HCT116 (cell line): Measurements from ENCODE around the gene LTBR.

ENCODE experiments used
- ATF3 ChIP-seq: IDR thresholded peaks from 2 replicates; pipeline ENCODE4 v1.6.1; 2012
- CTCF ChIP-seq, 3 experiments: fragments of 200-600 bp in 1 of 3; sonication (generic) in 1 of 3; IDR thresholded peaks in 2 of 3; conservative IDR thresholded peaks in 1 of 3; 2 replicates each; pipeline ENCODE4 v1.5.1; 2012 to 2017; ENCODE audit warnings: low read depth in 2 of 3, low read length in 2 of 3, antibody characterized with exemption in 1 of 3, borderline replicate concordance in 1 of 3, control low read depth in 1 of 3, mild to moderate bottlenecking in 1 of 3, mixed read lengths in 1 of 3, mixed run types in 1 of 3, moderate library complexity in 1 of 3; ENCODE audit not compliant: insufficient read depth in 1 of 3
- EZH2 ChIP-seq: fragments of 200-600 bp; sonication (generic); IDR thresholded peaks from 2 replicates; pipeline ENCODE4 v1.6.1; 2017; ENCODE audit warnings: antibody characterized with exemption, mixed run types
- EZH2phosphoT487 ChIP-seq: fragments of 200-600 bp; IDR thresholded peaks from 2 replicates; pipeline ENCODE4 v1.6.1; 2018; ENCODE audit warnings: antibody characterized with exemption, borderline replicate concordance
- FOSL1 ChIP-seq: IDR thresholded peaks from 2 replicates; pipeline ENCODE4 v1.6.1; 2012; ENCODE audit warnings: low read depth
- JUND ChIP-seq: IDR thresholded peaks from 2 replicates; pipeline ENCODE4 v1.6.1; 2012
- MAX ChIP-seq: IDR thresholded peaks from 2 replicates; pipeline ENCODE4 v1.6.1; 2012
- POLR2A ChIP-seq: IDR thresholded peaks from 2 replicates; pipeline ENCODE4 v1.7.0; 2011; ENCODE audit warnings: borderline replicate concordance; ENCODE audit not compliant: insufficient read depth, insufficient read length; ENCODE audit errors: extremely low read depth
- POLR2AphosphoS5 ChIP-seq: IDR thresholded peaks from 2 replicates; pipeline ENCODE4 v1.6.1; 2011; ENCODE audit warnings: mild to moderate bottlenecking, low read depth, low read length, moderate library complexity
- RAD21 ChIP-seq: IDR thresholded peaks from 2 replicates; pipeline ENCODE4 v1.6.1; 2012; ENCODE audit warnings: low read depth, mild to moderate bottlenecking
- REST ChIP-seq: IDR thresholded peaks from 2 replicates; pipeline ENCODE4 v1.6.1; 2012; ENCODE audit warnings: low read depth
- ZBTB33 ChIP-seq: IDR thresholded peaks from 2 replicates; pipeline ENCODE4 v1.6.1; 2011; ENCODE audit warnings: mild to moderate bottlenecking, low read length, moderate library complexity; ENCODE audit not compliant: insufficient replicate concordance; ENCODE audit errors: extremely low read depth
- ZNF274 ChIP-seq: fragments of 200-500 bp; sonication (Bioruptor generic); IDR thresholded peaks from 2 replicates; pipeline ENCODE4 v1.6.1; 2014; ENCODE audit warnings: mild to moderate bottlenecking, low read depth, low read length, inconsistent platforms

GRCh38 chr12:6440391-6440790 lies 56.4 kb downstream of the LTBR start:
- TF ChIP-seq EZH2 (no peak), POLR2A (no peak), CTCF (IDR thresholded peaks at IDR 0.05 in 2 of 3, conservative IDR thresholded peaks at IDR 0.05 in 1 of 3; ENCODE audit: borderline replicate concordance in 1 of 3, insufficient read depth in 1 of 3, low read depth in 2 of 3, low read length in 2 of 3) (no peak), POLR2AphosphoS5 (no peak), ZBTB33 (no peak), ATF3 (no peak), REST (no peak), FOSL1 (no peak), RAD21 (no peak), MAX (no peak), EZH2phosphoT487 (no peak), JUND (no peak), ZNF274 (no peak)
